HG02678 (cell line): ENCODE results near the gene AGO4.
"Not testable (repeated sequence)": the region's sequence is repeated elsewhere in the genome, so short reads cannot be mapped to it uniquely, and the experiment has no call there.

Source experiments
- ATAC-seq: cut with Tn5 transposase; IDR thresholded peaks from one replicate; pipeline ENCODE4 v1.9.1; 2021; ENCODE audit warnings: mild to moderate bottlenecking, moderate library complexity; ENCODE audit not compliant: unreplicated experiment

Gene AGO4

GRCh38 chr1:35810096-35810881 lies 2.5 kb downstream of the AGO4 start:
- ATAC-seq, result no peak

GRCh38 chr1:35812754-35813153 lies 4.9 kb downstream of the AGO4 start:
- ATAC-seq, result not testable (repeated sequence)

- ATAC-seq, result no peak
These were observed 17.4 kb downstream of the AGO4 start for GRCh38 chr1:35825255-35825654.

- ATAC-seq, result no peak
These were observed 24.6 kb downstream of the AGO4 start for GRCh38 chr1:35832276-35832905.

GRCh38 chr1:35833395-35833794 lies 25.6 kb downstream of the AGO4 start:
- ATAC-seq, result no peak

GRCh38 chr1:35834218-35834617 lies 26.4 kb downstream of the AGO4 start:
- no peak for ATAC-seq

GRCh38 chr1:35835398-35835797 lies 27.6 kb downstream of the AGO4 start:
- ATAC-seq, result no peak

- no peak for ATAC-seq
These were observed 28.9 kb downstream of the AGO4 start for GRCh38 chr1:35836734-35837133.

GRCh38 chr1:35838693-35839245 lies 31.0 kb downstream of the AGO4 start:
- no peak for ATAC-seq

GRCh38 chr1:35844826-35845225 lies 37.0 kb downstream of the AGO4 start:
- ATAC-seq, result no peak

- ATAC-seq, result no peak
These were observed 38.0 kb downstream of the AGO4 start for GRCh38 chr1:35845766-35846165.

- no peak for ATAC-seq
These were observed 40.2 kb downstream of the AGO4 start for GRCh38 chr1:35847935-35848565.

- ATAC-seq, result no peak
These were observed 42.2 kb downstream of the AGO4 start for GRCh38 chr1:35850051-35850450.

- no peak for ATAC-seq
These were observed 42.9 kb downstream of the AGO4 start for GRCh38 chr1:35850716-35851115.

- ATAC-seq, result no peak
These were observed 43.5 kb downstream of the AGO4 start for GRCh38 chr1:35851132-35851869.

- ATAC-seq, result no peak
These were observed 44.4 kb downstream of the AGO4 start for GRCh38 chr1:35852241-35852640.

- ATAC-seq, result no peak
These were observed 47.3 kb downstream of the AGO4 start for GRCh38 chr1:35854989-35855700.

GRCh38 chr1:35856964-35857363 lies 49.1 kb downstream of the AGO4 start:
- no peak for ATAC-seq

- no peak for ATAC-seq
These were observed 50.0 kb downstream of the AGO4 start for GRCh38 chr1:35857830-35858229.

GRCh38 chr1:35860696-35861095 lies 52.9 kb downstream of the AGO4 start:
- no peak for ATAC-seq
